Measurements from ENCODE around the gene TTC12. TPM values are rescaled to one million over a fixed set of nuclear protein-coding genes. Genes with fewer than 3 reads are reported as not detected.
"Not testable (repeated sequence)": the region's sequence is repeated elsewhere in the genome, so short reads cannot be mapped to it uniquely, and the experiment has no call there.

The TTC12 gene
- total and polyA plus RNA-seq, 2 donors from 2014 or later = 16.7 to 34.4 TPM

- H3K4me1 ChIP-seq (ENCODE audit: control insufficient read depth in 2 of 3, insufficient read depth in 2 of 3, low read depth in 1 of 3, low read length in 3 of 3) = peaks cover 0 to 2% (median 0%) of the 10 kb centered on the region in 3 donors
- no peak for TF ChIP-seq CTCF (IDR thresholded peaks at IDR 0.05; ENCODE audit: borderline replicate concordance, extremely low read depth, insufficient read depth)
- H3K9ac ChIP-seq (ENCODE audit: low read length in 3 of 3) = no peak overlapping the region
- no peak overlapping the region for H3K4me3 ChIP-seq (ENCODE audit: low read length in 3 of 3)
- H3K27me3 ChIP-seq (ENCODE audit: control insufficient read depth, insufficient read depth, low read length) = no peaks in the 10 kb centered on the region
- FAIRE-seq = no peak
- H3K9me3 ChIP-seq (ENCODE audit: control insufficient read depth in 2 of 3, insufficient read depth in 1 of 3, low read length in 3 of 3) = no peaks in the 10 kb centered on the region
- DNase-seq = no peak
- H3K27ac ChIP-seq (ENCODE audit: low read depth in 2 of 2, low read length in 2 of 2) = no peak overlapping the region
- no peaks in the 10 kb centered on the region for H3K36me3 ChIP-seq (ENCODE audit: control insufficient read depth in 2 of 3, insufficient read depth in 3 of 3, low read length in 3 of 3)
- intact Hi-C loops (cut with DNase I) = loop anchor here (10.0 kb wide), 1 partner anchor 709 kb away; no protein-coding TSS in a partner anchor
Observed at GRCh38 chr11:113293936-113294335, 20.4 kb upstream of the TTC12 start.

GRCh38 chr11:113295993-113296392 lies 18.4 kb upstream of the TTC12 start:
- intact Hi-C loops (cut with DNase I) = loop anchor here (10.0 kb wide), 1 partner anchor 711 kb away; no protein-coding TSS in a partner anchor
- no peaks in the 10 kb centered on the region for H3K4me1 ChIP-seq (ENCODE audit: control insufficient read depth in 2 of 3, insufficient read depth in 2 of 3, low read depth in 1 of 3, low read length in 3 of 3)
- H3K27ac ChIP-seq (ENCODE audit: low read depth in 2 of 2, low read length in 2 of 2) = no peak overlapping the region
- FAIRE-seq (no peak), DNase-seq (no peak)
- no peaks in the 10 kb centered on the region for H3K36me3 ChIP-seq (ENCODE audit: control insufficient read depth in 2 of 3, insufficient read depth in 3 of 3, low read length in 3 of 3)
- H3K4me3 ChIP-seq (ENCODE audit: low read length in 3 of 3) = no peak overlapping the region
- no peaks in the 10 kb centered on the region for H3K9me3 ChIP-seq (ENCODE audit: control insufficient read depth in 2 of 3, insufficient read depth in 1 of 3, low read length in 3 of 3)
- H3K27me3 ChIP-seq (ENCODE audit: control insufficient read depth, insufficient read depth, low read length) = no peaks in the 10 kb centered on the region
- no peak for TF ChIP-seq CTCF (IDR thresholded peaks at IDR 0.05; ENCODE audit: borderline replicate concordance, extremely low read depth, insufficient read depth)
- no peak overlapping the region for H3K9ac ChIP-seq (ENCODE audit: low read length in 3 of 3)

DNA sequence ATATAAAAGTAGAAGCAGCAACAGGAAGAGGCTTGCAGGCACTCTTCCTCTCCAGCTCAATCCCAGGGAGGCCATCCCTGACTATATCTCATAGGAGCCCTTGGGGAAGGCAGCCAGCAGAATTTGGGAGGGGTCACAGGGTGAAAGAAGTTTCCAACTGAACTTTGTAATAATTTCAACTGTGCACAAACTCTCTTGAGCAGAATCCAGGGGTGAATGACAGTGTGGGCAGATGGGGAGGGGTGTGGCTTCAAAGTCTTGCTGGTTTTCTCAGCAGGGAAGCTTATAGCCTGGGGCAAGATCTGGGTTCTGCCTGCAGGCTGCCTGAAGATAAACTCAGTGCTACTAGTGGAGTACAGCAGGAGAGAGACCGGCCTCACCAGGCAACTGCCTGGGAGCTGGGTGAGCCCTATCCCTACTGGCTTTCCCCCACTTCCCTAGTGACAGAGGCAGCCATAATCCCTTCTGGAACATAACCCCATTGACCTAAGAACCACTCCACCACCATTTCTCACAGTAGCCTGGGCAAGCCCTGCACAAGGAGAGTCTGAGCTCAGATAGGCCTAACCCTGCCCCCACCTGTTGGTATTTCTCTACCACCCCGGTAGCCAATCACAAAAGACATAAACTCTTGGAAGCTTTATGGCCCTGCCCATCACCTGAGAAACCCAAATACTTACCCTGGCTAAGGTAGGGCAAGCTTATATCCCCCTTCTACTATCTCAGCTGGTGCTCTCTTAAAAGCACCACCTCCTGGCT lies 17.8 kb upstream of the TTC12 start:
- DNase-seq (no peak), FAIRE-seq (no peak)
- no peaks in the 10 kb centered on the region for H3K36me3 ChIP-seq (ENCODE audit: control insufficient read depth in 2 of 3, insufficient read depth in 3 of 3, low read length in 3 of 3)
- H3K4me3 ChIP-seq (ENCODE audit: low read length in 3 of 3) = no peak overlapping the region
- H3K9me3 ChIP-seq (ENCODE audit: control insufficient read depth in 2 of 3, insufficient read depth in 1 of 3, low read length in 3 of 3) = no peaks in the 10 kb centered on the region
- TF ChIP-seq CTCF (IDR thresholded peaks at IDR 0.05; ENCODE audit: borderline replicate concordance, extremely low read depth, insufficient read depth) = no peak
- no peak overlapping the region for H3K27ac ChIP-seq (ENCODE audit: low read depth in 2 of 2, low read length in 2 of 2)
- intact Hi-C loops (cut with DNase I) = loop anchor here (10.0 kb wide), 1 partner anchor 712 kb away; no protein-coding TSS in a partner anchor
- no peaks in the 10 kb centered on the region for H3K27me3 ChIP-seq (ENCODE audit: control insufficient read depth, insufficient read depth, low read length)
- H3K9ac ChIP-seq (ENCODE audit: low read length in 3 of 3) = no peak overlapping the region
- no peaks in the 10 kb centered on the region for H3K4me1 ChIP-seq (ENCODE audit: control insufficient read depth in 2 of 3, insufficient read depth in 2 of 3, low read depth in 1 of 3, low read length in 3 of 3)

- not testable (repeated sequence) for H3K9me3 ChIP-seq (ENCODE audit: control insufficient read depth in 2 of 3, insufficient read depth in 1 of 3, low read length in 3 of 3); DNase-seq; H3K36me3 ChIP-seq (ENCODE audit: control insufficient read depth in 2 of 3, insufficient read depth in 3 of 3, low read length in 3 of 3); H3K9ac ChIP-seq (ENCODE audit: low read length in 3 of 3); H3K4me3 ChIP-seq (ENCODE audit: low read length in 3 of 3); H3K4me1 ChIP-seq (ENCODE audit: control insufficient read depth in 2 of 3, insufficient read depth in 2 of 3, low read depth in 1 of 3, low read length in 3 of 3); FAIRE-seq; H3K27ac ChIP-seq (ENCODE audit: low read depth in 2 of 2, low read length in 2 of 2); H3K27me3 ChIP-seq (ENCODE audit: control insufficient read depth, insufficient read depth, low read length)
- intact Hi-C loops (cut with DNase I) = loop anchor here (10.0 kb wide), 1 partner anchor 714 kb away; no protein-coding TSS in a partner anchor
Observed at GRCh38 chr11:113298496-113298895, 15.9 kb upstream of the TTC12 start.

Data from kidney (tissue), 14 donors.